H9 (cell line): ENCODE results near the gene PLSCR4. TPM values are rescaled to one million over a fixed set of nuclear protein-coding genes. Genes with fewer than 3 reads are reported as not detected.

Source experiments
- DNase-seq: peaks from one replicate; pipeline ENCODE4 v3.0.0-alpha.2; 2017
- H2AFZ ChIP-seq: one replicate; pipeline ENCODE4 v1.6.1; 2013; ENCODE audit warnings: mild to moderate bottlenecking, low read length, control low read depth, moderate library complexity
- H2AK5ac ChIP-seq: 2 replicates; pipeline ENCODE4 v1.6.1; 2013; ENCODE audit warnings: low read length, control low read depth, mixed read lengths; ENCODE audit not compliant: insufficient read length
- H2BK120ac ChIP-seq: one replicate; pipeline ENCODE4 v1.6.1; 2013; ENCODE audit warnings: low read depth, mild to moderate bottlenecking, low read length, control low read depth, inconsistent platforms; ENCODE audit not compliant: poor library complexity, severe bottlenecking
- H2BK12ac ChIP-seq: 2 replicates; pipeline ENCODE4 v1.6.1; 2013; ENCODE audit warnings: low read length, control low read depth, mixed read lengths, low read depth; ENCODE audit not compliant: insufficient read length
- H2BK15ac ChIP-seq: 2 replicates; pipeline ENCODE4 v1.6.1; 2013; ENCODE audit warnings: low read depth, low read length, control low read depth
- H2BK20ac ChIP-seq: one replicate; pipeline ENCODE4 v1.6.1; 2013; ENCODE audit warnings: low read depth, mild to moderate bottlenecking, low read length, control low read depth, inconsistent platforms; ENCODE audit not compliant: poor library complexity, severe bottlenecking
- H2BK5ac ChIP-seq: 2 replicates; pipeline ENCODE4 v1.6.1; 2013; ENCODE audit warnings: low read length, control low read depth, mixed read lengths; ENCODE audit not compliant: insufficient read length
- H3K14ac ChIP-seq: 2 replicates; pipeline ENCODE4 v1.6.1; 2013; ENCODE audit warnings: low read length, control low read depth; ENCODE audit not compliant: insufficient read depth
- H3K18ac ChIP-seq: 2 replicates; pipeline ENCODE4 v1.6.1; 2013; ENCODE audit warnings: low read depth, mild to moderate bottlenecking, mixed read lengths, low read length, control low read depth; ENCODE audit not compliant: insufficient read length
- H3K23ac ChIP-seq: 2 replicates; pipeline ENCODE4 v1.6.1; 2013; ENCODE audit warnings: low read length, control low read depth, mixed read lengths, low read depth; ENCODE audit not compliant: insufficient read length
- H3K23me2 ChIP-seq: 2 replicates; pipeline ENCODE4 v1.6.1; 2013; ENCODE audit warnings: low read depth, mild to moderate bottlenecking, mixed read lengths, low read length, control low read depth; ENCODE audit not compliant: insufficient read length, poor library complexity, severe bottlenecking
- H3K27ac ChIP-seq: 2 replicates; pipeline ENCODE4 v1.5.1; 2013; ENCODE audit warnings: low read length, control low read depth, mixed read lengths, low read depth; ENCODE audit not compliant: insufficient read length
- H3K27me3 ChIP-seq: 2 replicates; pipeline ENCODE4 v1.6.1; 2013; ENCODE audit warnings: low read length, control low read depth, inconsistent platforms; ENCODE audit not compliant: insufficient read depth
- H3K4ac ChIP-seq: 2 replicates; pipeline ENCODE4 v1.6.1; 2013; ENCODE audit warnings: low read depth, mild to moderate bottlenecking, control low read depth, inconsistent platforms, low read length, moderate library complexity
- H3K4me1 ChIP-seq: 2 replicates; pipeline ENCODE4 v1.6.1; 2013; ENCODE audit warnings: low read length, control low read depth, inconsistent platforms; ENCODE audit not compliant: insufficient read depth
- H3K4me2 ChIP-seq: 2 replicates; pipeline ENCODE4 v1.6.1; 2013; ENCODE audit warnings: low read length, control low read depth, mixed read lengths; ENCODE audit not compliant: insufficient read length, insufficient read depth
- H3K56ac ChIP-seq: 2 replicates; pipeline ENCODE4 v1.6.1; 2013; ENCODE audit warnings: low read depth, mild to moderate bottlenecking, mixed read lengths, low read length, control low read depth; ENCODE audit not compliant: insufficient read length
- H3K79me1 ChIP-seq: 2 replicates; pipeline ENCODE4 v1.6.1; 2013; ENCODE audit warnings: low read depth, mild to moderate bottlenecking, moderate library complexity, low read length, control low read depth, inconsistent platforms; ENCODE audit not compliant: insufficient read depth, poor library complexity, severe bottlenecking
- H3K79me2 ChIP-seq: 2 replicates; pipeline ENCODE4 v1.6.1; 2013; ENCODE audit warnings: low read length, control low read depth, inconsistent platforms; ENCODE audit not compliant: insufficient read depth
- H3K9ac ChIP-seq: 2 replicates; pipeline ENCODE4 v1.6.1; 2013; ENCODE audit warnings: low read length, control low read depth, mixed read lengths; ENCODE audit not compliant: insufficient read length; ENCODE audit errors: extremely low read depth
- H3K9me3 ChIP-seq: one replicate; pipeline ENCODE4 v1.6.1; 2013; ENCODE audit warnings: low read depth, low read length, inconsistent platforms; ENCODE audit not compliant: control insufficient read depth
- H3T11ph ChIP-seq: one replicate; pipeline ENCODE4 v1.6.1; 2013; ENCODE audit warnings: mild to moderate bottlenecking, low read length, control low read depth, inconsistent platforms
- H4K20me1 ChIP-seq: one replicate; pipeline ENCODE4 v1.6.1; 2013; ENCODE audit not compliant: control insufficient read depth, insufficient read length, insufficient read depth
- H4K5ac ChIP-seq: 2 replicates; pipeline ENCODE4 v1.6.1; 2013; ENCODE audit warnings: low read depth, mild to moderate bottlenecking, mixed read lengths, low read length, control low read depth; ENCODE audit not compliant: insufficient read length
- H4K8ac ChIP-seq: replicated peaks from 2 replicates; pipeline ENCODE4 v1.6.1; 2013; ENCODE audit warnings: low read length, control low read depth, mixed read lengths, low read depth; ENCODE audit not compliant: insufficient read length
- H4K91ac ChIP-seq: 2 replicates; pipeline ENCODE4 v1.6.1; 2013; ENCODE audit warnings: low read depth, mild to moderate bottlenecking, moderate library complexity, mixed read lengths, low read length, control low read depth; ENCODE audit not compliant: insufficient read length
- H3K27ac Mint-ChIP-seq, 3 experiments: 2 replicates in 2 of 3; 3 replicates in 1 of 3; pipeline ENCODE4 v1.8.0; 2020 to 2021; ENCODE audit warnings: mixed read lengths in 3 of 3, mild to moderate bottlenecking in 1 of 3, moderate library complexity in 1 of 3
- H3K27me3 Mint-ChIP-seq: 2 replicates; pipeline ENCODE4 v1.8.0; 2021; ENCODE audit warnings: low read depth, mild to moderate bottlenecking, moderate library complexity, mixed read lengths
- H3K36me3 Mint-ChIP-seq, 3 experiments: 2 replicates in 2 of 3; 3 replicates in 1 of 3; pipeline ENCODE4 v1.8.0; 2020 to 2021; ENCODE audit warnings: low read depth in 3 of 3, mixed read lengths in 3 of 3; ENCODE audit not compliant: insufficient read depth in 1 of 3
- H3K4me1 Mint-ChIP-seq, 2 experiments: 2 replicates each; pipeline ENCODE4 v1.8.0; 2020; ENCODE audit warnings: mixed read lengths in 2 of 2
- H3K4me3 Mint-ChIP-seq, 2 experiments: 2 replicates in 1 of 2; 3 replicates in 1 of 2; pipeline ENCODE4 v1.8.0; 2020 to 2021; ENCODE audit warnings: mild to moderate bottlenecking in 2 of 2, mixed read lengths in 2 of 2, moderate library complexity in 1 of 2
- H3K9me3 Mint-ChIP-seq, 2 experiments: 2 replicates in 1 of 2; 3 replicates in 1 of 2; pipeline ENCODE4 v1.8.0; 2020; ENCODE audit warnings: mild to moderate bottlenecking in 2 of 2, mixed read lengths in 2 of 2, moderate library complexity in 1 of 2
- WGBS: extraction: QIAGEN DNeasy Blood & Tissue Kit; methylation state at CpG from one replicate; pipeline ENCODE4 v1.1.7; 2013; ENCODE audit warnings: missing lambda C conversion rate, low lambda C conversion rate, mixed read lengths; ENCODE audit not compliant: insufficient read length; ENCODE audit errors: extremely low coverage; 5-methylcytosine and 5-hydroxymethylcytosine counted together
- total RNA-seq: library from RNA; stranded (reverse); gene quantifications from 2 replicates; pipeline ENCODE4 v1.2.1, GENCODE V29; 2021
- TF ChIP-seq, protein P1 (sequence below): fragments of 200-600 bp; sonication (generic); conservative IDR thresholded peaks from 3 replicates; pipeline ENCODE4 v1.8.0; 2021; ENCODE audit warnings: antibody characterized with exemption, mild to moderate bottlenecking

PLSCR4 gene
- total RNA-seq, 1 experiment from 2014 or later = 1.2 TPM

GRCh38 chr3:146227486-146227885 is 23.4 kb downstream of the PLSCR4 start:
- Histone ChIP-seq H3K4ac (no peak overlapping the region), H4K5ac (no peak overlapping the region), H3K79me1 (no peaks in the 10 kb centered on the region), H2BK12ac (no peak overlapping the region), H3K4me2 (no peak overlapping the region), H2AFZ (no peak overlapping the region), H2BK15ac (no peak overlapping the region), H3K18ac (no peak overlapping the region), H3K9ac (no peak overlapping the region), H2BK120ac (no peak overlapping the region), H4K91ac (no peak overlapping the region), H3K9me3 (no peaks in the 10 kb centered on the region), H3K27ac (no peak overlapping the region), H4K8ac (no peak overlapping the region), H4K20me1 (no peaks in the 10 kb centered on the region), H3K23ac (no peak overlapping the region), H3T11ph (no peak overlapping the region), H3K4me1 (no peaks in the 10 kb centered on the region; the same call in 1 of the 2 replicates), H3K23me2 (no peaks in the 10 kb centered on the region), H3K14ac (no peak overlapping the region), H2BK20ac (no peak overlapping the region), H2AK5ac (no peak overlapping the region), H3K56ac (no peak overlapping the region), H3K27me3 (no peaks in the 10 kb centered on the region), H2BK5ac (no peak overlapping the region), H3K79me2 (no peaks in the 10 kb centered on the region)
- H3K9me3 Mint-ChIP-seq = peaks cover 0 to 2% of the 10 kb centered on the region in 2 experiments; a peak in 2 of 5 replicates
- H3K4me1 Mint-ChIP-seq = peaks cover 12 to 18% of the 10 kb centered on the region in 2 experiments
- DNase-seq = no peak
- H3K27me3 Mint-ChIP-seq = no peaks in the 10 kb centered on the region
- TF ChIP-seq, protein P1, sequence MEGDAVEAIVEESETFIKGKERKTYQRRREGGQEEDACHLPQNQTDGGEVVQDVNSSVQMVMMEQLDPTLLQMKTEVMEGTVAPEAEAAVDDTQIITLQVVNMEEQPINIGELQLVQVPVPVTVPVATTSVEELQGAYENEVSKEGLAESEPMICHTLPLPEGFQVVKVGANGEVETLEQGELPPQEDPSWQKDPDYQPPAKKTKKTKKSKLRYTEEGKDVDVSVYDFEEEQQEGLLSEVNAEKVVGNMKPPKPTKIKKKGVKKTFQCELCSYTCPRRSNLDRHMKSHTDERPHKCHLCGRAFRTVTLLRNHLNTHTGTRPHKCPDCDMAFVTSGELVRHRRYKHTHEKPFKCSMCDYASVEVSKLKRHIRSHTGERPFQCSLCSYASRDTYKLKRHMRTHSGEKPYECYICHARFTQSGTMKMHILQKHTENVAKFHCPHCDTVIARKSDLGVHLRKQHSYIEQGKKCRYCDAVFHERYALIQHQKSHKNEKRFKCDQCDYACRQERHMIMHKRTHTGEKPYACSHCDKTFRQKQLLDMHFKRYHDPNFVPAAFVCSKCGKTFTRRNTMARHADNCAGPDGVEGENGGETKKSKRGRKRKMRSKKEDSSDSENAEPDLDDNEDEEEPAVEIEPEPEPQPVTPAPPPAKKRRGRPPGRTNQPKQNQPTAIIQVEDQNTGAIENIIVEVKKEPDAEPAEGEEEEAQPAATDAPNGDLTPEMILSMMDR = no peak
- WGBS = no CpG with 5 or more reads among the region's 1 CpG
- 0 out of 7 replicates have a peak overlapping the region, but pooled peaks of 2 of the 3 experiments have one; percentile 29 to 59 for H3K27ac Mint-ChIP-seq
- no peak overlapping the region for H3K4me3 Mint-ChIP-seq
- peaks cover 0 to 5% (median 2%) of the 10 kb centered on the region in 3 experiments; a peak in 2 of 7 replicates for H3K36me3 Mint-ChIP-seq
